Lower lobe of right lung (tissue), 2 donors: ENCODE measurements around the gene GPR18. TPM values are rescaled to one million over a fixed set of nuclear protein-coding genes. Genes with fewer than 3 reads are reported as not detected.

Experiments used
- ATAC-seq, 2 donors: fragments of 200-7000 bp; cut with Tn5 transposase; one replicate each; pipeline ENCODE4 v1.9.1; 2020 to 2022; ENCODE audit warnings: mild to moderate bottlenecking in 2 of 2, moderate library complexity in 2 of 2
- DNase-seq: peaks from one replicate; pipeline ENCODE4 v3.0.0-alpha.2; 2020
- H3K27ac ChIP-seq: fragments of 200-600 bp; one replicate; pipeline ENCODE4 v1.8.0; 2022
- H3K27me3 ChIP-seq: fragments of 200-600 bp; one replicate; pipeline ENCODE4 v1.8.0; 2022; ENCODE audit warnings: low read depth
- H3K36me3 ChIP-seq: fragments of 200-600 bp; one replicate; pipeline ENCODE4 v1.8.0; 2022; ENCODE audit warnings: mild to moderate bottlenecking
- H3K4me1 ChIP-seq: fragments of 200-600 bp; one replicate; pipeline ENCODE4 v1.8.0; 2022
- H3K4me3 ChIP-seq: fragments of 200-600 bp; one replicate; pipeline ENCODE4 v1.8.0; 2022; ENCODE audit warnings: mild to moderate bottlenecking
- H3K9me3 ChIP-seq: fragments of 200-600 bp; one replicate; pipeline ENCODE4 v1.8.0; 2022
- intact Hi-C: fragments of 100-400 bp; cut with DNase I; formaldehyde crosslinking; loops from one replicate; pipeline ENCODE4 v1.11.0; 2022
- total RNA-seq: library from RNA; stranded (reverse); fragmentation: NEBNext Ultra II Directional; extraction: Animal tissue kit (Norgen Biotek cat#: 25700); gene quantifications from one replicate; pipeline ENCODE4 v1.2.1, GENCODE V29; 2021
- TF ChIP-seq, protein P1 (sequence below): fragments of 200-600 bp; IDR thresholded peaks from one replicate; pipeline ENCODE4 v1.8.0; 2022; ENCODE audit warnings: antibody characterized with exemption, mild to moderate bottlenecking
- donor health status: DM: no; HTN: yes; CAD: no; lungs with severe emphysema.

Gene GPR18
- total RNA-seq, 1 donor from 2014 or later, result 0.38 TPM

DNA sequence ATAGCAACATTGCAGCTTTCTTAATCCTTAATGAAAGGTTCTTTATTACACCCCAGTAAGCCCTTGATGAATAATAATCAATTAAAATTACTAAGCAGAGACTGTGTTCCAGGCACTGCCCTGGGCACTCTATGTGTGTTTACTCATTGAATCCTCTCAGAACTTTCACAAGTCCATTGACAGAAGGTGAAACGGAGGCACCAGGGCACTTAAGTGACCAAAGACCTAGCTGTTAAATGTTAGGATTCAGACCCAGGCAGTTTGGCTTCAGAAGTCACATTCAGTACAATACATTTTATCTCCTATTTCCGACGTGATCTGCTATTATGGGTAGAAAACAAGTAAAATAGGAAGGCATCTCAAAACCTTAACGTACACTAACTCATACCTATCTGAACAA lies 46.4 kb upstream of the GPR18 start:
- intact Hi-C loops, result no loop called here
- Histone ChIP-seq H3K4me3 (peak overlapping the region; percentile 39), H3K36me3 (no peaks in the 10 kb centered on the region), H3K4me1 (peaks cover 13% of the 10 kb centered on the region), H3K27ac (peak overlapping the region; percentile 33), H3K27me3 (no peaks in the 10 kb centered on the region), H3K9me3 (no peaks in the 10 kb centered on the region)
- TF ChIP-seq, protein P1, sequence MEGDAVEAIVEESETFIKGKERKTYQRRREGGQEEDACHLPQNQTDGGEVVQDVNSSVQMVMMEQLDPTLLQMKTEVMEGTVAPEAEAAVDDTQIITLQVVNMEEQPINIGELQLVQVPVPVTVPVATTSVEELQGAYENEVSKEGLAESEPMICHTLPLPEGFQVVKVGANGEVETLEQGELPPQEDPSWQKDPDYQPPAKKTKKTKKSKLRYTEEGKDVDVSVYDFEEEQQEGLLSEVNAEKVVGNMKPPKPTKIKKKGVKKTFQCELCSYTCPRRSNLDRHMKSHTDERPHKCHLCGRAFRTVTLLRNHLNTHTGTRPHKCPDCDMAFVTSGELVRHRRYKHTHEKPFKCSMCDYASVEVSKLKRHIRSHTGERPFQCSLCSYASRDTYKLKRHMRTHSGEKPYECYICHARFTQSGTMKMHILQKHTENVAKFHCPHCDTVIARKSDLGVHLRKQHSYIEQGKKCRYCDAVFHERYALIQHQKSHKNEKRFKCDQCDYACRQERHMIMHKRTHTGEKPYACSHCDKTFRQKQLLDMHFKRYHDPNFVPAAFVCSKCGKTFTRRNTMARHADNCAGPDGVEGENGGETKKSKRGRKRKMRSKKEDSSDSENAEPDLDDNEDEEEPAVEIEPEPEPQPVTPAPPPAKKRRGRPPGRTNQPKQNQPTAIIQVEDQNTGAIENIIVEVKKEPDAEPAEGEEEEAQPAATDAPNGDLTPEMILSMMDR, result no peak
- no peak for ATAC-seq
- no peak for DNase-seq

- intact Hi-C loops, result no loop called here
- Histone ChIP-seq H3K4me3 (peak overlapping the region; percentile 39), H3K27ac (peak overlapping the region; percentile 33), H3K4me1 (peaks cover 13% of the 10 kb centered on the region), H3K36me3 (no peaks in the 10 kb centered on the region), H3K9me3 (no peaks in the 10 kb centered on the region), H3K27me3 (no peaks in the 10 kb centered on the region)
- ATAC-seq (peak in 1 of 2 donors; percentile 22), DNase-seq (no peak)
- TF ChIP-seq, protein P1, result no peak
Observed at GRCh38 chr13:99303863-99304521, 45.8 kb upstream of the GPR18 start.

- no peak for DNase-seq
- TF ChIP-seq, protein P1, result no peak
- no peak overlapping the region for H3K4me3 ChIP-seq
- intact Hi-C loops, result no loop called here
- no peaks in the 10 kb centered on the region for H3K36me3 ChIP-seq
- no peaks in the 10 kb centered on the region for H3K9me3 ChIP-seq
- peaks cover 8% of the 10 kb centered on the region for H3K4me1 ChIP-seq
- no peak overlapping the region for H3K27ac ChIP-seq
- no peaks in the 10 kb centered on the region for H3K27me3 ChIP-seq
- ATAC-seq, result no peak
Observed at GRCh38 chr13:99302637-99303505, 44.7 kb upstream of the GPR18 start.

DNA sequence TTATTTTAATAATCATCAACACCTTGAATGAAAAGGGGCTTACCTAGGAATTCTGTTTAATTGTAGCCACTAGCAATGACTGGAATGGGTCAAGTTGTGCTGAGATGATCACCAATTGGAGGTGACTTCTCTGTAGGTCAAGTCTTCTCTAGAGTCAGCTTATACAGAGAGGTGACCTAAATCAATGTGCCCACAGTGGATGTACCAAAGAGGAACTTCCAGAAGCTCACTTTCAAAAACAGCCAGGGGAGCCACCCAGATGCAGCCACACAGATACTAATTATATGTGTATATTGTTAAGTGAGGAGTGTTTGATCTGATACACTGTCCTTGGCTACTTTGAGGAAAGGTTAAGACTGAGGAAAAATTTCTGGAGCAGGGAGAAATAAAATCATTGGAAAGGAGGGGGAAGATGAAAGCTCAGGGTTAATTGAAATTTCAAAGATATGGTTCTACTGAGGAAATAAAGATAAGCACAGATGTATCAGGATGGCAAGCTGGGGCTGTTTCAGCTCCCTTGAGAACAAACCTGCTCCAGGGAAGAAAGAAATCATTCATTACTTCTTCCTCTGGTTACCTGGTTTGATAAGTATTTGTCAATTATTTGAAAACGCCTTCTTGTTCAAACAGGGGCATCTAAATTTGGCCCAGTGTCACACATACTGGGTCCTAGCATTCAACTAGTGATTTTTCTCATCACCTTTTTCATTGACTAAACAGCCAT lies 43.9 kb upstream of the GPR18 start:
- ATAC-seq, result no peak
- DNase-seq, result no peak
- TF ChIP-seq, protein P1, result no peak
- Histone ChIP-seq H3K36me3 (no peaks in the 10 kb centered on the region), H3K4me3 (no peak overlapping the region), H3K9me3 (no peaks in the 10 kb centered on the region), H3K4me1 (peaks cover 3% of the 10 kb centered on the region), H3K27me3 (no peaks in the 10 kb centered on the region), H3K27ac (no peak overlapping the region)
- intact Hi-C loops, result no loop called here

DNA sequence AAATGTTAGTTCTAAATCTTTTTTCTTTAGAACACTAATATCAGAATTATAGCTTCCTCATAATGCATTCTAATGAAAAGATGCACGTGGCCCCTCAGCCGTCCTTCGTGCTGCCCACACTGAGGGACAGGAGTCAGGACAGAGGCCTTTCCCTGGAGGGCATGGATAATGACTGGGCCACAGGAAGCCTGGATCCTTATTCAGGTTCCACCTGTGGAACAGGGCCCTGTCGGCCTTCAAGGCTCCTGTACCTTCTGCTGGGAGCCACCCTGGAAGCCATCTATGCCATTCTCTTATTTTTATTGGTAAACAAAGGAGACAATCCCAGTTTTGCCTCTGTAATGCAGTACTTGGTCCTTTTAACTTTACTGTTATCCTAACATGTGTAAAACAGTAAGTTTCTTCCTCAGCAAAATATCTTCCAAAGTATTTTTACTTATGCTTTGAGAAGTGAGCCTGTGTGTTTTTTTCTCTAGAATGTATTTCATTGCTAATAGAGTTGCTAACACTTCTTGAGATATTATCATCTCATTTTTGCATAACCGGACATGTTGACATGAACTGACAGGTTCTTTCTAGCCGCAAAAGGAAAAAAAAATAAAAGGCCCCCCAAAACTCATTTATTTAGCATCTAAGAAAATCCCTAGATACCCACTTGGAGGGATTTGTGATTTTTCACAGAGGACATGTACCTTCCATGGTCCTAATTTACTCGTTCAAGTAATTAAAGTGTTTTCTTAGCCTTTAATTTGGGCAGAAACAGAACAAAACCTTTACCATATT lies 43.1 kb upstream of the GPR18 start:
- H3K27me3 ChIP-seq, result no peaks in the 10 kb centered on the region
- intact Hi-C loops, result no loop called here
- no peaks in the 10 kb centered on the region for H3K9me3 ChIP-seq
- H3K36me3 ChIP-seq, result no peaks in the 10 kb centered on the region
- TF ChIP-seq, protein P1, result no peak
- DNase-seq (no peak), ATAC-seq (no peak)
- no peak overlapping the region for H3K27ac ChIP-seq
- no peak overlapping the region for H3K4me3 ChIP-seq
- H3K4me1 ChIP-seq, result peaks cover 4% of the 10 kb centered on the region
